Measurements from ENCODE around the gene CDC27. TPM values are rescaled to one million over a fixed set of nuclear protein-coding genes. Genes with fewer than 3 reads are reported as not detected.
"Not testable (repeated sequence)": the region's sequence is repeated elsewhere in the genome, so short reads cannot be mapped to it uniquely, and the experiment has no call there.

CDC27 gene
- total RNA-seq, 2 experiments from 2014 or later, result 52.5 to 52.8 TPM

- Mint-ChIP-seq H3K4me1 (ENCODE audit: low read depth) (peaks cover 37% of the 10 kb centered on the region), H3K27ac (peak overlapping the region; percentile 43)
- H3K4me3 Mint-ChIP-seq; H3K27me3 Mint-ChIP-seq; H3K4me3 ChIP-seq (ENCODE audit: low read length); H3K27me3 ChIP-seq (ENCODE audit: control insufficient read depth in 1 of 2, insufficient read depth in 2 of 2, low read length in 2 of 2); H3K36me3 Mint-ChIP-seq (ENCODE audit: low read depth); H3K27ac ChIP-seq (ENCODE audit: low read depth in 1 of 2, low read length in 2 of 2); H3K36me3 ChIP-seq (ENCODE audit: insufficient read depth, low read length); ATAC-seq (ENCODE audit: poor library complexity); H3K9me3 ChIP-seq (ENCODE audit: control insufficient read depth in 1 of 2, insufficient read depth in 1 of 2, low read length in 2 of 2); DNase-seq; H3K9me3 Mint-ChIP-seq: not testable (repeated sequence)
- POLR2A ChIA-PET, result interaction anchor here (4.5 kb wide), 1 partner anchor 11 kb away, joined by 35 read pairs; no protein-coding TSS in a partner anchor
- H3K4me1 ChIP-seq (ENCODE audit: insufficient read depth, low read length), result peaks cover 51% of the 10 kb centered on the region
- intact Hi-C loops (cut with DNase I, micrococcal nuclease), result loop anchor here in 1 of 2 experiments (1.0 kb wide), 1 partner anchor 12 kb away; no protein-coding TSS in a partner anchor
- CTCF ChIA-PET, result interaction anchor here (1.6 kb wide), 1 partner anchor 10 kb away, joined by 3 read pairs; no protein-coding TSS in a partner anchor
These were observed 27.7 kb upstream of the CDC27 start for GRCh38 chr17:47216821-47217220.

- peaks cover 28% of the 10 kb centered on the region for H3K4me1 Mint-ChIP-seq (ENCODE audit: low read depth)
- Histone ChIP-seq H3K9me3 (ENCODE audit: control insufficient read depth in 1 of 2, insufficient read depth in 1 of 2, low read length in 2 of 2) (no peaks in the 10 kb centered on the region), H3K4me3 (ENCODE audit: low read length) (no peak overlapping the region), H3K27ac (ENCODE audit: low read depth in 1 of 2, low read length in 2 of 2) (no peak overlapping the region), H3K36me3 (ENCODE audit: insufficient read depth, low read length) (no peaks in the 10 kb centered on the region), H3K4me1 (ENCODE audit: insufficient read depth, low read length) (peaks cover 35% of the 10 kb centered on the region), H3K27me3 (ENCODE audit: control insufficient read depth in 1 of 2, insufficient read depth in 2 of 2, low read length in 2 of 2) (no peaks in the 10 kb centered on the region)
- ATAC-seq (ENCODE audit: poor library complexity) (no peak), DNase-seq (no peak)
- H3K36me3 Mint-ChIP-seq (ENCODE audit: low read depth), result no peaks in the 10 kb centered on the region
- CTCF ChIA-PET, result no interaction called here
- H3K27ac Mint-ChIP-seq, result no peak overlapping the region
- POLR2A ChIA-PET, result no interaction called here
- peaks cover 3% of the 10 kb centered on the region for H3K27me3 Mint-ChIP-seq
- TF ChIP-seq, protein P1, sequence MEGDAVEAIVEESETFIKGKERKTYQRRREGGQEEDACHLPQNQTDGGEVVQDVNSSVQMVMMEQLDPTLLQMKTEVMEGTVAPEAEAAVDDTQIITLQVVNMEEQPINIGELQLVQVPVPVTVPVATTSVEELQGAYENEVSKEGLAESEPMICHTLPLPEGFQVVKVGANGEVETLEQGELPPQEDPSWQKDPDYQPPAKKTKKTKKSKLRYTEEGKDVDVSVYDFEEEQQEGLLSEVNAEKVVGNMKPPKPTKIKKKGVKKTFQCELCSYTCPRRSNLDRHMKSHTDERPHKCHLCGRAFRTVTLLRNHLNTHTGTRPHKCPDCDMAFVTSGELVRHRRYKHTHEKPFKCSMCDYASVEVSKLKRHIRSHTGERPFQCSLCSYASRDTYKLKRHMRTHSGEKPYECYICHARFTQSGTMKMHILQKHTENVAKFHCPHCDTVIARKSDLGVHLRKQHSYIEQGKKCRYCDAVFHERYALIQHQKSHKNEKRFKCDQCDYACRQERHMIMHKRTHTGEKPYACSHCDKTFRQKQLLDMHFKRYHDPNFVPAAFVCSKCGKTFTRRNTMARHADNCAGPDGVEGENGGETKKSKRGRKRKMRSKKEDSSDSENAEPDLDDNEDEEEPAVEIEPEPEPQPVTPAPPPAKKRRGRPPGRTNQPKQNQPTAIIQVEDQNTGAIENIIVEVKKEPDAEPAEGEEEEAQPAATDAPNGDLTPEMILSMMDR (IDR thresholded peaks at IDR 0.05), result no peak
- intact Hi-C loops (cut with DNase I, micrococcal nuclease), result no loop called here
- H3K4me3 Mint-ChIP-seq, result no peak overlapping the region
- H3K9me3 Mint-ChIP-seq, result no peaks in the 10 kb centered on the region
These were observed 25.8 kb upstream of the CDC27 start for GRCh38 chr17:47214931-47215330.

DNA sequence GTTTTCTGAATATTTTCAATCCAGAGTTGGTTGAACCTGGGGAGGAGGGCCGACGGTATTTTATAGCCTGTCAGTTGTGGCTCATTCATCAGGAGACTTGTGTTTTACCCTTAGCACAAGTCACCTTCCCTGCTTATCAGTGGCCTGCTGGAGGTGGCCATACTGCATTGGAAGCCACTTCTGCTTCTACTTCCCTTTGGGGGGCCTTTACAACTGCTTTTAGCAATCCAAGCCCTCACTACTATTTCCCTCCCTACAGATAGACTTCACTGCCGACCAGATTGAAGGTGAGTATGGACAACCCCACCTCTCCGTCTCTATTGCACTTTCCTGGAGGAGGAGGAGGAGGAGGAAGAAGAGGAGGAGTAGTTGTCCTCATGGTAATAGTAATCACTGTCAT lies 24.4 kb upstream of the CDC27 start:
- H3K27me3 ChIP-seq (ENCODE audit: control insufficient read depth in 1 of 2, insufficient read depth in 2 of 2, low read length in 2 of 2), result no peaks in the 10 kb centered on the region
- peaks cover 3% of the 10 kb centered on the region for H3K27me3 Mint-ChIP-seq
- no peak overlapping the region for H3K27ac Mint-ChIP-seq
- H3K9me3 Mint-ChIP-seq, result no peaks in the 10 kb centered on the region
- DNase-seq (no peak), ATAC-seq (ENCODE audit: poor library complexity) (no peak)
- intact Hi-C loops (cut with DNase I, micrococcal nuclease), result no loop called here
- H3K9me3 ChIP-seq (ENCODE audit: control insufficient read depth in 1 of 2, insufficient read depth in 1 of 2, low read length in 2 of 2), result no peaks in the 10 kb centered on the region
- TF ChIP-seq, protein P1 (IDR thresholded peaks at IDR 0.05), result no peak
- no peak overlapping the region for H3K4me3 Mint-ChIP-seq
- no peaks in the 10 kb centered on the region for H3K36me3 Mint-ChIP-seq (ENCODE audit: low read depth)
- peaks cover 16% of the 10 kb centered on the region for H3K4me1 Mint-ChIP-seq (ENCODE audit: low read depth)
- ChIA-PET POLR2A (no interaction called here), CTCF (interaction anchor here (1.2 kb wide), 1 partner anchor 8 kb away, joined by 5 read pairs; no protein-coding TSS in a partner anchor)
- H3K4me3 ChIP-seq (ENCODE audit: low read length), result no peak overlapping the region
- H3K4me1 ChIP-seq (ENCODE audit: insufficient read depth, low read length), result peaks cover 23% of the 10 kb centered on the region
- no peaks in the 10 kb centered on the region for H3K36me3 ChIP-seq (ENCODE audit: insufficient read depth, low read length)
- no peak overlapping the region for H3K27ac ChIP-seq (ENCODE audit: low read depth in 1 of 2, low read length in 2 of 2)

GRCh38 chr17:47212458-47212857 lies 23.4 kb upstream of the CDC27 start:
- ATAC-seq (ENCODE audit: poor library complexity), result no peak
- CTCF ChIA-PET, result no interaction called here
- peaks cover 14% of the 10 kb centered on the region for H3K4me1 Mint-ChIP-seq (ENCODE audit: low read depth)
- Histone ChIP-seq H3K4me3 (ENCODE audit: low read length) (no peak overlapping the region), H3K27me3 (ENCODE audit: control insufficient read depth in 1 of 2, insufficient read depth in 2 of 2, low read length in 2 of 2) (no peaks in the 10 kb centered on the region), H3K9me3 (ENCODE audit: control insufficient read depth in 1 of 2, insufficient read depth in 1 of 2, low read length in 2 of 2) (no peaks in the 10 kb centered on the region), H3K36me3 (ENCODE audit: insufficient read depth, low read length) (no peaks in the 10 kb centered on the region), H3K4me1 (ENCODE audit: insufficient read depth, low read length) (peaks cover 22% of the 10 kb centered on the region), H3K27ac (ENCODE audit: low read depth in 1 of 2, low read length in 2 of 2) (no peak overlapping the region)
- TF ChIP-seq, protein P1 (IDR thresholded peaks at IDR 0.05), result no peak
- no peaks in the 10 kb centered on the region for H3K36me3 Mint-ChIP-seq (ENCODE audit: low read depth)
- peaks cover 3% of the 10 kb centered on the region for H3K27me3 Mint-ChIP-seq
- POLR2A ChIA-PET, result no interaction called here
- intact Hi-C loops (cut with DNase I, micrococcal nuclease), result no loop called here
- H3K4me3 Mint-ChIP-seq, result no peak overlapping the region
- no peak for DNase-seq
- no peaks in the 10 kb centered on the region for H3K9me3 Mint-ChIP-seq
- no peak overlapping the region for H3K27ac Mint-ChIP-seq

All from CD4-positive, alpha-beta T cell (primary cell).